GM20000 (cell line): ENCODE measurements around the gene CATSPERZ.

Experiments
- DNase-seq: peaks from one replicate; pipeline ENCODE4 v3.0.0; 2012; ENCODE audit warnings: low spot score
- TF ChIP-seq, protein P1 (sequence below): IDR thresholded peaks from 2 replicates; pipeline ENCODE4 v1.5.1; 2012; ENCODE audit warnings: mild to moderate bottlenecking, control low read depth; ENCODE audit errors: extremely low read depth, missing control alignments

CATSPERZ gene

DNA sequence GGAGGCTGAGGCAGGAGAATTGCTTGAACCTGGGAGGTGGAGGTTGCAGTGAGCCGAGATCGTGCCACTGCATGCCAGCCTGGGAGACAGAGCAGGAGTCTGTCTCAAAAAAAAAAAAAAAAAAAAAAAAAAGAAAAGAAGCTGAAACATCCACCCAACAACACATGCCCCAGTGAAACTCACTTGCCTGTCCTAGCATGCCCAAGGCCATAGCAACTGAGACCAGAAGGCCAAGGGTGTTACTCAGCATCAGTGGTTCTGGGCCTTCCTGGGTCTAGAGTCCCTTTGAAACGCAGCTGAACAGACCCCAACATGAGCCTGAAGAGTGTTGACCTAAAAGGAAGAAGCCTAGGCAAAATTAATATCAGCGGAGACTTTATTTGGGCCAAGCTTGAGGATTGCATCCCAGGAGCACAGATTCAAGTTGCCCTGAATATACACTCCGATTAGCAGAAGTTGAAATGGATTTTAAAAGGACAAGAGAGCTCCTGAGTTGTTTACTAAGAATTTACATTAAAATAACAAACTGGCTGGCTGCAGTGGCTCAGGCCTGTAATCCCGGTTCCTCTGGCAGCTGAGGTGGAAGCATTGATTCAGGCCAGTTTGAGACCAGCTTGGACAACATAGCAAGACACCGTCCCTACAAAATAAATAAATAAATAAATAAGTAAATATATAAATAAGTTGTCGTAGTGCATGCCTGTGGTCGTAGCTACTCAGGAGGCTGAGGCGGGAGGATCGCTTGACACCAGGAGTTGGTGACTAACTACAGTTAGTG is 24.7 kb downstream of the CATSPERZ start:
- TF ChIP-seq, protein P1, sequence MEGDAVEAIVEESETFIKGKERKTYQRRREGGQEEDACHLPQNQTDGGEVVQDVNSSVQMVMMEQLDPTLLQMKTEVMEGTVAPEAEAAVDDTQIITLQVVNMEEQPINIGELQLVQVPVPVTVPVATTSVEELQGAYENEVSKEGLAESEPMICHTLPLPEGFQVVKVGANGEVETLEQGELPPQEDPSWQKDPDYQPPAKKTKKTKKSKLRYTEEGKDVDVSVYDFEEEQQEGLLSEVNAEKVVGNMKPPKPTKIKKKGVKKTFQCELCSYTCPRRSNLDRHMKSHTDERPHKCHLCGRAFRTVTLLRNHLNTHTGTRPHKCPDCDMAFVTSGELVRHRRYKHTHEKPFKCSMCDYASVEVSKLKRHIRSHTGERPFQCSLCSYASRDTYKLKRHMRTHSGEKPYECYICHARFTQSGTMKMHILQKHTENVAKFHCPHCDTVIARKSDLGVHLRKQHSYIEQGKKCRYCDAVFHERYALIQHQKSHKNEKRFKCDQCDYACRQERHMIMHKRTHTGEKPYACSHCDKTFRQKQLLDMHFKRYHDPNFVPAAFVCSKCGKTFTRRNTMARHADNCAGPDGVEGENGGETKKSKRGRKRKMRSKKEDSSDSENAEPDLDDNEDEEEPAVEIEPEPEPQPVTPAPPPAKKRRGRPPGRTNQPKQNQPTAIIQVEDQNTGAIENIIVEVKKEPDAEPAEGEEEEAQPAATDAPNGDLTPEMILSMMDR: no peak
- no peak for DNase-seq

DNA sequence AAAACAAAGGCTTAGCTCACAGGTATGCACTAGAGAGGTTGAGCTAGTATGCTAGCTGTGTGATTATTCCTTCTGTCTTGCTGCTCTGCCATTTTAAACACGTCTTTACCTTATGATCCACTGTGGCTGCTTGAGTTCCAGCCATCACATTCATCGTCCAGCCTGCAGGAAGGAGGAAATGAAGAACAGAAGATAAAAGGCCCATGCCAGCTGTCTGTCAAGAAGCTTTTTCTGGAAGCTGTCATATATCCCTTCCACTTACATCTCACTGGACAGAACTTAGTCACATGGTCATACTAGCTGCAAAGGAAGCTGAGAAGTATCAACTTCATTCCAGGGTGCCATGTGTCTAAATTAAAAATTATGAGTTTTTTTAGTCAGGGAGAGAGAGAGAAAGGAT is 27.2 kb downstream of the CATSPERZ start:
- TF ChIP-seq, protein P1: no peak
- DNase-seq: no peak

DNA sequence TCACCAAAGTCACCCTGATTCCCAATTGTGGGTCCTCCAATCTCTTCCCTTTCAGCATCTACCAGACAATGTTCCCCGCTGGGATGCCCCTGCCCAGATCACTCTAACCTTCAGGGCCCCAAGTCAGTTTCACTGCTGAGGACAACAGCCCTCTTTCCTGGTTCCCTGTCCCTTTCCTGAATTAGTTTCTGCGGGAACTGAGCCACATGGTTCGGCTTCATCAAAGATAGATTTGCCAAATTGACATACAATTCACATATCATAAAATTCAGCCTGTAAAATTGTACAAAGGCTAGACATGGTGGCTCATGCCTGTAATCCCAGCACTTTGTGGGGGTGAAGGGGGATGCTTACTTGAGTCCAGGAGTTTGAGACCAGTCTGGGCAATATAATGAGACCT is 27.8 kb downstream of the CATSPERZ start:
- TF ChIP-seq, protein P1: no peak
- no peak for DNase-seq

- DNase-seq: no peak
- TF ChIP-seq, protein P1: no peak
Measured at GRCh38 chr11:64330888-64331287, 30.7 kb downstream of the CATSPERZ start.

DNA sequence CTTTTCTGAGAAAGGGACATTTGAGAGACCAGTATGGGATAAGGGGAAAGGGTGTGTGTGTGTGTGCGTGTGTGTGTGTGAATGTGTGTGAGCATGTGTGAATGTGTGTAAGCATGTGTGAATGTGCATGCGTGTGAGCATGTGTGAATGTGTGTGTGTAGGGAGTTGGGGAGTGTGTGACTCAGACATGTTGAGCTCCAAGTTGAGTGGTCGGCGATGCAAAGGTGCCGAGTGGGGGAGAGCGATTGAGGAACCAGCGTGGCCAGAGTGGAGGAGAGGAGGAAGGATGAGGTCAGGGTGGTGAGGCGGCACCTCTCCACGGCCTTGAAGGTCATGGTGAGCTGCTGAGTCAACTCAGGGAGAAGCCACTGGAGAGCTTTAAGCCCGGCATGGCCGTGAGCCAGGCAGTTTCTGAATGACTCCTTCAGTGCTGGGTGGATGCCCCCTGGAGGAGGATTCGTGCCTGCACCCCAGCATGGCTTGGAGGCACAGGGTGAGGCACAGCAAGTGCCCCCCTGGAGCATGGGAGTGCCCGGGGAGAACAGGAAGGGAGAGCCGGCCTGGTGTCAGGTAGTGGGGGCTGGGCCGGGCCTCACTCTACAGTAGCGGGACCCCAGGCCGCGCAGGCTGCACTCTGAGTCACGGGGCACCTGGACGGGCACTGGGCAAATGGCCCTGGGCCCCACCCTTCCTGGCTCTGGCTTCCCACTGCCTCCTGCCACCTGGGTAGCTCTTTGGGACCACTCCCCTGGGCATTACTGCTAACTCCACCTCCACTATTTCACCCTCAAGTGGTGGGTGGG is 31.6 kb downstream of the CATSPERZ start:
- peak; percentile 75 for DNase-seq
- TF ChIP-seq, protein P1: peak; percentile 48

DNA sequence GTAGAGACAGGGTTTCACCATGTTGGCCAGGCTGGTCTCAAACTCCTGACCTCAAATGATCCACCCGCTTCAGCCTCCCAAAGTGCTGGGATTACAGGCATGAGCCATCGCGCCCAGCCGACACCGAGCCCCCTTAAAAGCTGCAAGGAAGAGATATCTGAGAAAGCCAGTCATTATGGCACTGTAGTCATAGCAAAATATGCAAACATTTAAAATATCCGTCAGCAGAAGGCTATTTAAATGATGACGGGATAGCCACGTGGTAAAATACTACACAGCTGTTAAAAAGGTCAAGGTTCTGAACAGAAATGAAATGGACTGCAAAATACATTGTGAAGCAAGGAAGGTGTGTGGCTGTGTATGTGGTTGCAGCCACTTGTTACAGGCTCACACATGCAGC is 33.4 kb downstream of the CATSPERZ start:
- TF ChIP-seq, protein P1: no peak
- DNase-seq: no peak

DNA sequence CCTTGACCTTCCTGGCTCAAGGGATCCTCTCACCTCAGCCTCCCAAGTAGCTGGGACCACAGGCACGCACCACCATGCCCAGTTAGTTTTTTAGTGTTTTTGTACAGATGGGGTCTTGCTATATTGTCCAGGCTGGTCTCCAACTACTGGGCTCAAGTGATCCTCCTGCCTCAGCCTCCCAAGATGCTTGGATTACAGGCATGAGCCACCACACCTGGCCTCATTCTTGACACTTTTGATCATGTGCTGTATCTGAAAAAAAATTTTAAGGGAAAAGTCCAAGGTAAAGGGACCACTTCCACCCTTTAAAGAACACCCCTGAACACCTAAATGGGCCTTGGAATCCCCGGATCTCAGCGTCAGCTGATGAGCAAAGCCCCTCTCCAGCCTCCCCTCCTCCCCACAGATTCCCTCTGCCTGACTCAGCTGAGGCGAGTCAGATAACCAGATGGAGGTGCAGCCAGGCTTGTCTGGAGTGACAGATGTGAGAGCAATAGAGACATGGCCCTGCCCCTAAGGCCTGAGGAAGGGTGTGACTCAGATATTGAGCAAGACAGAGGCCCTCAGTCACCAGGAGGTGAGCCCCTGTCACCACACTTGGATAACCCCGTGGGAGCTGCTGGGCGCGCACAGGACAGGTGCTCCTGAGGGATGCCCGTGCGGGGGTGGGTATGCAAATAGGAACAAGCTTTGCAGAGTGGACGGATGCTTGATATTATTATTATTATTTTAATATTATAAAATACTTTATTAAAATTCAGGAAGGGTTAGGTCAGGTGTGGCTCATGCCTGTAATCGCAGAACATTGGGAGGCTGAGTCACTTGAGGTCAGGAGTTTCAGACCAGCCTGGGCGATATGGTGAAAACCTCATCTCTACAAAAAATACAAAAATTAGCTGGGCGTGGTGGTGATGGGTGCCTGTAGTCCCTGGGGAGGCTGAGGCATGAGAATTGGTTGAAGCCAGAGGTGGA is 34.9 kb downstream of the CATSPERZ start:
- TF ChIP-seq, protein P1: no peak
- DNase-seq: peak; percentile 88
